Caco-2 (cell line): ENCODE data around the gene PASD1. TPM values are rescaled to one million over a fixed set of nuclear protein-coding genes. Genes with fewer than 3 reads are reported as not detected.

Experiments
- BruUV-seq: library from RNA; stranded (reverse); fragments of 400-500 nt; replicated peaks from 2 replicates; lab custom pipeline; 2021; lab: Mats Ljungman, UMichigan
- CTCF ChIA-PET: fragments of 300-600 bp; sonication (Branson Sonifier 250); formaldehyde crosslinking; loops from one replicate; lab custom pipeline; 2022; ENCODE audit warnings: antibody characterized with exemption; lab: Charles Lee
- POLR2A ChIA-PET: fragments of 300-600 bp; sonication (Branson Sonifier 250); formaldehyde crosslinking; loops from one replicate; lab custom pipeline; 2022; ENCODE audit warnings: antibody characterized with exemption; lab: Charles Lee
- DNase-seq, 2 experiments: peaks; one replicate each; pipeline versions ENCODE4 v3.0.0 to v3.0.0-alpha.2; 2020 to 2022
- H3K27me3 ChIP-seq: replicated peaks from 2 replicates; pipeline ENCODE4 v1.6.0; 2011; ENCODE audit warnings: low read length; ENCODE audit not compliant: control insufficient read depth, insufficient read depth
- H3K36me3 ChIP-seq: 2 replicates; pipeline ENCODE4 v1.5.1; 2011; ENCODE audit warnings: low read length; ENCODE audit not compliant: control insufficient read depth, insufficient read depth
- H3K4me1 ChIP-seq: fragments of 250-450 bp; sonication (Bioruptor Pico); 2 replicates; pipeline ENCODE4 v1.5.1; 2020; ENCODE audit warnings: mild to moderate bottlenecking
- H3K4me3 ChIP-seq: 2 replicates; pipeline ENCODE4 v1.5.1; 2011; ENCODE audit warnings: low read depth, mild to moderate bottlenecking, control low read depth, low read length
- H3K9me3 ChIP-seq: fragments of 250-450 bp; sonication (Bioruptor Pico); 2 replicates; pipeline ENCODE4 v1.5.1; 2020; ENCODE audit warnings: mild to moderate bottlenecking, moderate library complexity
- H3K27ac Mint-ChIP-seq: one replicate; pipeline ENCODE4 v1.8.0; 2022; ENCODE audit warnings: mixed read lengths; ENCODE audit not compliant: unreplicated experiment
- H3K27me3 Mint-ChIP-seq: one replicate; pipeline ENCODE4 v1.8.0; 2022; ENCODE audit warnings: mixed read lengths; ENCODE audit not compliant: insufficient read depth, unreplicated experiment
- H3K36me3 Mint-ChIP-seq: one replicate; pipeline ENCODE4 v1.8.0; 2022; ENCODE audit warnings: mild to moderate bottlenecking, mixed read lengths; ENCODE audit not compliant: insufficient read depth, unreplicated experiment
- H3K4me1 Mint-ChIP-seq: one replicate; pipeline ENCODE4 v1.8.0; 2022; ENCODE audit warnings: low read depth, mixed read lengths; ENCODE audit not compliant: unreplicated experiment
- H3K4me3 Mint-ChIP-seq: one replicate; pipeline ENCODE4 v1.8.0; 2022; ENCODE audit warnings: mild to moderate bottlenecking, moderate library complexity, mixed read lengths; ENCODE audit not compliant: unreplicated experiment
- H3K9me3 Mint-ChIP-seq: one replicate; pipeline ENCODE4 v1.8.0; 2022; ENCODE audit warnings: mixed read lengths; ENCODE audit not compliant: unreplicated experiment
- CTCF ChIP-seq, 2 experiments: fragments of 200-600 bp in 1 of 2; IDR thresholded peaks; 1 replicate in 1 of 2; 2 replicates in 1 of 2; pipeline versions ENCODE4 v1.5.1 to v1.8.0; 2011 to 2022; ENCODE audit warnings: antibody characterized with exemption in 1 of 2, control low read depth in 1 of 2, inconsistent platforms in 1 of 2, low read depth in 1 of 2, low read length in 1 of 2, mild to moderate bottlenecking in 1 of 2, moderate library complexity in 1 of 2; ENCODE audit not compliant: insufficient read depth in 1 of 2, severe bottlenecking in 1 of 2, unreplicated experiment in 1 of 2
- intact Hi-C: fragments of 100-400 bp; cut with micrococcal nuclease; formaldehyde crosslinking; loops from one replicate; pipeline ENCODE4 v1.10.0; 2022; ENCODE audit not compliant: unreplicated experiment
- total RNA-seq: library from RNA; stranded (reverse); gene quantifications from 2 replicates; pipeline ENCODE4 v1.2.3, GENCODE V29; 2022

The PASD1 gene
- total RNA-seq, 1 experiment from 2014 or later, result not detected

- no peaks in the 10 kb centered on the region for H3K27me3 ChIP-seq
- no peaks in the 10 kb centered on the region for H3K36me3 ChIP-seq
- H3K9me3 ChIP-seq, result no peaks in the 10 kb centered on the region
- no peak overlapping the region for H3K27ac Mint-ChIP-seq
- DNase-seq, result no peak
- H3K36me3 Mint-ChIP-seq, result no peaks in the 10 kb centered on the region
- H3K9me3 Mint-ChIP-seq, result no peaks in the 10 kb centered on the region
- no peak overlapping the region for H3K4me3 ChIP-seq
- H3K4me1 ChIP-seq, result no peaks in the 10 kb centered on the region
- intact Hi-C loops, result no loop called here
- CTCF ChIA-PET, result no interaction called here
- BruUV-seq, result no TSS peak
- POLR2A ChIA-PET, result no interaction called here
- no peaks in the 10 kb centered on the region for H3K4me1 Mint-ChIP-seq
- no peak for TF ChIP-seq CTCF (IDR thresholded peaks at IDR 0.05; ENCODE audit: insufficient read depth in 1 of 2, low read depth in 1 of 2, low read length in 1 of 2, severe bottlenecking in 1 of 2, unreplicated experiment in 1 of 2)
- H3K4me3 Mint-ChIP-seq, result no peak overlapping the region
- H3K27me3 Mint-ChIP-seq, result peaks cover 3% of the 10 kb centered on the region
Observed at GRCh38 chrX:151723156-151723760, 159.8 kb downstream of the PASD1 start.

GRCh38 chrX:151724563-151725337, 161.3 kb downstream of the PASD1 start:
- Histone ChIP-seq H3K4me1 (no peaks in the 10 kb centered on the region), H3K27me3 (no peaks in the 10 kb centered on the region), H3K36me3 (no peaks in the 10 kb centered on the region), H3K9me3 (no peaks in the 10 kb centered on the region), H3K4me3 (no peak overlapping the region)
- H3K36me3 Mint-ChIP-seq, result no peaks in the 10 kb centered on the region
- no peak overlapping the region for H3K27ac Mint-ChIP-seq
- TF ChIP-seq CTCF (IDR thresholded peaks at IDR 0.05; ENCODE audit: insufficient read depth in 1 of 2, low read depth in 1 of 2, low read length in 1 of 2, severe bottlenecking in 1 of 2, unreplicated experiment in 1 of 2), result no peak
- H3K9me3 Mint-ChIP-seq, result no peaks in the 10 kb centered on the region
- no TSS peak for BruUV-seq
- no peak for DNase-seq
- intact Hi-C loops, result no loop called here
- no peaks in the 10 kb centered on the region for H3K4me1 Mint-ChIP-seq
- POLR2A ChIA-PET, result no interaction called here
- H3K4me3 Mint-ChIP-seq, result no peak overlapping the region
- CTCF ChIA-PET, result no interaction called here
- H3K27me3 Mint-ChIP-seq, result no peaks in the 10 kb centered on the region

GRCh38 chrX:151725338-151725614, 161.8 kb downstream of the PASD1 start:
- no peaks in the 10 kb centered on the region for H3K9me3 Mint-ChIP-seq
- no peak for DNase-seq
- H3K4me1 Mint-ChIP-seq, result no peaks in the 10 kb centered on the region
- H3K4me3 Mint-ChIP-seq, result no peak overlapping the region
- Histone ChIP-seq H3K4me3 (no peak overlapping the region), H3K4me1 (no peaks in the 10 kb centered on the region), H3K9me3 (no peaks in the 10 kb centered on the region), H3K36me3 (no peaks in the 10 kb centered on the region), H3K27me3 (no peaks in the 10 kb centered on the region)
- peaks cover 3% of the 10 kb centered on the region for H3K27me3 Mint-ChIP-seq
- no peak for TF ChIP-seq CTCF (IDR thresholded peaks at IDR 0.05; ENCODE audit: insufficient read depth in 1 of 2, low read depth in 1 of 2, low read length in 1 of 2, severe bottlenecking in 1 of 2, unreplicated experiment in 1 of 2)
- no peaks in the 10 kb centered on the region for H3K36me3 Mint-ChIP-seq
- ChIA-PET CTCF (no interaction called here), POLR2A (no interaction called here)
- BruUV-seq, result no TSS peak
- H3K27ac Mint-ChIP-seq, result no peak overlapping the region
- intact Hi-C loops, result no loop called here

Other genes starting within 250 kb of the PASD1 start
- gene VMA21, start 166.5 kb upstream of the PASD1 start, total RNA-seq, result 39.3 and 45.7 TPM in 2 replicates
- gene PRRG3, start 131.8 kb downstream of the PASD1 start, total RNA-seq, result not detected in 2 replicates
- gene FATE1, start 152.4 kb downstream of the PASD1 start, total RNA-seq, result not detected in 2 replicates
- gene CNGA2, start 171.1 kb downstream of the PASD1 start, total RNA-seq, result not detected in 2 replicates